ENCODE data around the gene PCNX1.
"Not testable (repeated sequence)": the region's sequence is repeated elsewhere in the genome, so short reads cannot be mapped to it uniquely, and the experiment has no call there.

The PCNX1 gene

DNA sequence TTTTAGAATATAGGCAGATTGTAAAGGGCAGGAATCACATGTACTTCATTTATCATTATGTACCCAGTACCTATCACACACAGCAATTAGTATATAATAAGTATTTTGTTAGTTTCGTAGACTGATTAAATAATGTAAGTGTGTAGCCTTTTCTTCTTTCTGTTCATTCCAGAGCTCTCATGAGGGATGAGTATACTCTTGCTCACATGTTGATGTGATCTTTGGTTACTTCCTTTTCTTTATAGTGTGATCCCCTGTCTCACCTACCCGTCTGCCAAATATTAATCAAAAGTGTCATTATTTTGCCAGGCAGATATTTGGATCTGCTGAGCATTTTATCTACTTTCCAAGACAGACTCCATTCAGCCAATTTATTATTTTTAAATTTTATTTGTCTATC lies 156.1 kb downstream of the PCNX1 start:
- no peak for DNase-seq (ENCODE audit: low read depth)
- TF ChIP-seq, protein P1, sequence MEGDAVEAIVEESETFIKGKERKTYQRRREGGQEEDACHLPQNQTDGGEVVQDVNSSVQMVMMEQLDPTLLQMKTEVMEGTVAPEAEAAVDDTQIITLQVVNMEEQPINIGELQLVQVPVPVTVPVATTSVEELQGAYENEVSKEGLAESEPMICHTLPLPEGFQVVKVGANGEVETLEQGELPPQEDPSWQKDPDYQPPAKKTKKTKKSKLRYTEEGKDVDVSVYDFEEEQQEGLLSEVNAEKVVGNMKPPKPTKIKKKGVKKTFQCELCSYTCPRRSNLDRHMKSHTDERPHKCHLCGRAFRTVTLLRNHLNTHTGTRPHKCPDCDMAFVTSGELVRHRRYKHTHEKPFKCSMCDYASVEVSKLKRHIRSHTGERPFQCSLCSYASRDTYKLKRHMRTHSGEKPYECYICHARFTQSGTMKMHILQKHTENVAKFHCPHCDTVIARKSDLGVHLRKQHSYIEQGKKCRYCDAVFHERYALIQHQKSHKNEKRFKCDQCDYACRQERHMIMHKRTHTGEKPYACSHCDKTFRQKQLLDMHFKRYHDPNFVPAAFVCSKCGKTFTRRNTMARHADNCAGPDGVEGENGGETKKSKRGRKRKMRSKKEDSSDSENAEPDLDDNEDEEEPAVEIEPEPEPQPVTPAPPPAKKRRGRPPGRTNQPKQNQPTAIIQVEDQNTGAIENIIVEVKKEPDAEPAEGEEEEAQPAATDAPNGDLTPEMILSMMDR (IDR thresholded peaks at IDR 0.05; ENCODE audit: low read depth, low read length, missing control alignments), result no peak
- H3K4me3 ChIP-seq (ENCODE audit: low read depth, low read length), result no peak overlapping the region
- in situ Hi-C loops (cut with HindIII; ENCODE audit: low sequenced_read_pairs), result no loop called here

DNA sequence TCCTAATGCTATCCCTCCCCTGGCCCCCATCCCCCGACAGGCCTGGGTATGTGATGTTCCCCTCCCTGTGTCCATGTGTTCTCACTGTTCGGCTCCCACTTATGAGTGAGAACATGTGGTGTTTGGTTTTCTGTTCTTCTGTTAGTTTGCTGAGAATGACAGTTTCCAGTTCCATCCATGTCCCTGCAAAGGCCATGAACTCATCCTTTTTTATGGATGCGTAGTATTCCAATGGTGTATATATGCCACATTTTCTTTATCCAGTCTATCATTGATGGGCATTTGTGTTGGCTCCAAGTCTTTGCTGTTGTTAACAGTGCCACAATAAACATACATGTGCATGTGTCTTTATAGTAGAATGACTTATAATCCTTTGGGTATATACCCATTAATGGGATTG lies 157.5 kb downstream of the PCNX1 start:
- H3K4me3 ChIP-seq (ENCODE audit: low read depth, low read length); in situ Hi-C loops (cut with HindIII; ENCODE audit: low sequenced_read_pairs); DNase-seq (ENCODE audit: low read depth): not testable (repeated sequence)

DNA sequence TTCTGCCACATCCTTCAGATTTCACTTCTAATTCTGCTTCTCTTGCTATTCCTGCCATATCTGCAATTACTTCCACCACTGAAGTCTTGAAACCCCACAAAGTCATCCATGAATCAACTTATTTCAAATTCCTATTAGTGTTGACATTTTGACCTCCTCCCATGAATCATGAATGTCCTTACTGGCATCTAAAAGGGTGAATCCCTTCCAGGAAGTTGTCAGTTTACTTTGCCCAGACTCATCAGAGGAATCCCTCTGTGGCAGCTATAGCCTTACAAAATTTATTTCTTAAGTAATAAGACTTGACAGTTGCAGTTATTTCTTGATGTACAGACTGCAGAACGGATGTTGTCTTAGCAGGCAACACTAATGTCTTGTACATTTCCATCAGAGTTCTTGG lies 162.9 kb downstream of the PCNX1 start:
- in situ Hi-C loops (cut with HindIII; ENCODE audit: low sequenced_read_pairs), result no loop called here
- DNase-seq (ENCODE audit: low read depth), result no peak
- TF ChIP-seq, protein P1 (IDR thresholded peaks at IDR 0.05; ENCODE audit: low read depth, low read length, missing control alignments), result no peak
- no peak overlapping the region for H3K4me3 ChIP-seq (ENCODE audit: low read depth, low read length)

DNA sequence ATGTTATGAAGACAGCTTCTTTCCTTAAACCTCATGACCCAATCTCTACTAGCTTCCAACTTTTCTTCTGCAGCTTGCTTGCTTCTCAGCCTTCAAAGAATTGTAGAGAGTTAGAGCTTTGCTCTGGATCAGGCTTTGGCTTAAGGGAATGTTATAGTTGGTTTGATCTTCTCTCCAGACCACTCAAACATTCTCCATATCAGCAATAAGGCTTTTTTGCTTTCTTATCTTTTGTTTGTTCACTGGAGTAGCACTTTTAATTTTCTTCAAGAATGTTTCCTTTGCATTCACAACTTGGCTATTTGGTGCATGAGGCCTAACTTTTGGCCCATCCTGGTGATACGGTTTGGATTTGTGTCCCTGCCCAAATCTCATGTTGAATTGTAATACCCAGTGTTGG lies 163.8 kb downstream of the PCNX1 start:
- in situ Hi-C loops (cut with HindIII; ENCODE audit: low sequenced_read_pairs), result no loop called here
- TF ChIP-seq, protein P1 (IDR thresholded peaks at IDR 0.05; ENCODE audit: low read depth, low read length, missing control alignments), result no peak
- no peak overlapping the region for H3K4me3 ChIP-seq (ENCODE audit: low read depth, low read length)
- no peak for DNase-seq (ENCODE audit: low read depth)

DNA sequence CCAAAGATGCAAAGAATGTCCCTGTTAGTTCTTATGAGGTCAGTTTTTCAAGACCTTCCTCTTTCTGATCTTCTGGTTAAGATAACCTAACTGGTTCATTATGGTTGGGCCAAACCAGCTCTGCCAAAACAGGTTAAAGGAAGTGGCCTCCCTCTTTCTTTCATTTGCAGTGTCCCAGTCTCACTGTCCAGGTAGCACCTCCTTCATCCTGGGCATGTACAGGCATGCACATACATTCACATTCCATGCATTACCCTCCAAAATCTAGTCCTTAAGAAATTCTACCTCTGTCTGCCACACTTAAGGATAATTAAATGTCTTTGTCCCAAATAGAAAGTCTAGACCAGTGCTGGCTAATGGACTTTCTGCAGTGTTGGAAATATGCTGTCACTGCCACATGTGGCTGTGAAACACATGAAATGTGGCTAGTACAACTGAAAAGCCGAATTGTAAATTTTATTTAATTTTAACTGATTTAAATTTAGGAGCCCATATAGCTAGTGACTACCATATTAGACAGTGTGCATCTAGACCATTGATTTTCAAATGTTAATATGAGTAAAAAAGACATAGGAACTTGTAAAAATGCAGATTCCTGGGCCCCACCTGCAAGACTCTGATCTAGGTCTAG lies 169.3 kb downstream of the PCNX1 start:
- no peak for DNase-seq (ENCODE audit: low read depth)
- TF ChIP-seq, protein P1 (IDR thresholded peaks at IDR 0.05; ENCODE audit: low read depth, low read length, missing control alignments), result no peak
- H3K4me3 ChIP-seq (ENCODE audit: low read depth, low read length), result no peak overlapping the region
- in situ Hi-C loops (cut with HindIII; ENCODE audit: low sequenced_read_pairs), result no loop called here

DNA sequence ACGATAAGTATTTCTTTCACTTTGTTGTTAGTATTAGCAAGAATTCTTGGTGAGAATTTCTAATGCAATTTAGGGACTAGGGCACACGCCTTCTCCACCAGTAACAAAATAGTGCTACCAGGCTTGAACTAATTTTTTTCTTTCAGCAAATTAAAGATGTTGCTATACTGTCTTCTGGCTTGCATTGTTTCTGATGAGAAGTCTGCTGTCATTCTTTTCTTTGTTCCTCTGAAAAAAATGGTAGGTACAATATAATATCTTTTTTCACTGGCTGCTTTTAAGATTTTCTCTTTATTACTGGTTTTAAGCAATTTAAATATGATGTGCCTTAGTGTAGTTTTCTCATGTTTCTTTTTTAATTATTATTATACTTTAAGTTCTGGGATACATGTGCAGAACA lies 171.2 kb downstream of the PCNX1 start:
- no peak for DNase-seq (ENCODE audit: low read depth)
- TF ChIP-seq, protein P1 (IDR thresholded peaks at IDR 0.05; ENCODE audit: low read depth, low read length, missing control alignments), result no peak
- in situ Hi-C loops (cut with HindIII; ENCODE audit: low sequenced_read_pairs), result no loop called here
- no peak overlapping the region for H3K4me3 ChIP-seq (ENCODE audit: low read depth, low read length)

DNA sequence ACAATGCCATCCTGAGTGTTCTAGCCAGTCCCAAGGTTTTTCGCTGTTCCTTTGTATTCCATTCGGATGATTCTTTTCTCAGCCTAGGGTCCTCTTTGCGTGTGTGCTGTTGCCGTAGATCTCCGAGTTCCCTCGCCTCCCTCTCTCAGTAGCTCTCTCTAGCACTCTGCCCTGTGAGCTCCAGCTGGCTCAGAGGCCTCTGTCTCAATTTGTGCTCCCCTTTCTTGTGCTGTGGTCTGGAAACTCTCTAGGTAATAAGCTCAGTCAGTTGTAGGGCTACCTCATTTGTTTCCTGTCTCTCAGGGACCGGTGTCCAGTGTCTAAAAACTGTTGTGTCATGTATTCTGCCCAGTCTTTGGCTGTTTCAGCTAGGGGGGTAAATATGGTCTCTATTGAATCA lies 179.3 kb downstream of the PCNX1 start:
- in situ Hi-C loops (cut with HindIII; ENCODE audit: low sequenced_read_pairs), result no loop called here
- TF ChIP-seq, protein P1 (IDR thresholded peaks at IDR 0.05; ENCODE audit: low read depth, low read length, missing control alignments), result no peak
- H3K4me3 ChIP-seq (ENCODE audit: low read depth, low read length), result no peak overlapping the region
- no peak for DNase-seq (ENCODE audit: low read depth)
